ENCODE measurements around the gene AGBL1. TPM values are rescaled to one million over a fixed set of nuclear protein-coding genes. Genes with fewer than 3 reads are reported as not detected.

Gene AGBL1
- total RNA-seq, 1 experiment from 2014 or later: not detected

GRCh38 chr15:86863226-86863915, 783.7 kb downstream of the AGBL1 start:
- Histone ChIP-seq H3K4me3 (ENCODE audit: low read length) (no peak overlapping the region), H3K9me3 (ENCODE audit: low read length) (no peaks in the 10 kb centered on the region; the same call in none of the 2 replicates), H3K9me2 (replicated peaks; ENCODE audit: insufficient read depth, low read length) (0 out of 2 replicates have a peak, but pooled peaks cover 4% of the 10 kb centered on the region), H3K36me3 (ENCODE audit: insufficient read depth, low read length) (no peaks in the 10 kb centered on the region), H3K27ac (ENCODE audit: low read length) (no peak overlapping the region), H3K27me3 (ENCODE audit: low read length) (no peaks in the 10 kb centered on the region), H3K4me2 (ENCODE audit: low read depth, low read length, poor library complexity, severe bottlenecking) (no peak overlapping the region), H3K4me1 (ENCODE audit: low read length) (no peaks in the 10 kb centered on the region), H3K79me2 (ENCODE audit: low read length) (no peaks in the 10 kb centered on the region), H2AFZ (ENCODE audit: low read length) (no peak overlapping the region), H3K9ac (ENCODE audit: low read length) (no peak overlapping the region), H4K20me1 (ENCODE audit: insufficient read depth, low read depth, low read length) (no peaks in the 10 kb centered on the region)
- DNase-seq: no peak

GRCh38 chr15:86865920-86866319, 786.2 kb downstream of the AGBL1 start:
- Histone ChIP-seq H3K9ac (ENCODE audit: low read length) (no peak overlapping the region), H3K9me2 (replicated peaks; ENCODE audit: insufficient read depth, low read length) (no peaks in the 10 kb centered on the region), H4K20me1 (ENCODE audit: insufficient read depth, low read depth, low read length) (no peaks in the 10 kb centered on the region), H3K27me3 (ENCODE audit: low read length) (no peaks in the 10 kb centered on the region), H3K79me2 (ENCODE audit: low read length) (no peaks in the 10 kb centered on the region), H3K4me3 (ENCODE audit: low read length) (no peak overlapping the region), H3K4me2 (ENCODE audit: low read depth, low read length, poor library complexity, severe bottlenecking) (no peak overlapping the region), H3K36me3 (ENCODE audit: insufficient read depth, low read length) (no peaks in the 10 kb centered on the region), H3K4me1 (ENCODE audit: low read length) (no peaks in the 10 kb centered on the region), H2AFZ (ENCODE audit: low read length) (no peak overlapping the region), H3K9me3 (ENCODE audit: low read length) (no peaks in the 10 kb centered on the region; the same call in none of the 2 replicates), H3K27ac (ENCODE audit: low read length) (no peak overlapping the region)
- DNase-seq: no peak

- Histone ChIP-seq H3K27ac (ENCODE audit: low read length) (no peak overlapping the region), H4K20me1 (ENCODE audit: insufficient read depth, low read depth, low read length) (no peaks in the 10 kb centered on the region), H3K4me2 (ENCODE audit: low read depth, low read length, poor library complexity, severe bottlenecking) (no peak overlapping the region), H3K4me1 (ENCODE audit: low read length) (no peaks in the 10 kb centered on the region), H3K9me2 (replicated peaks; ENCODE audit: insufficient read depth, low read length) (no peaks in the 10 kb centered on the region), H2AFZ (ENCODE audit: low read length) (no peak overlapping the region), H3K79me2 (ENCODE audit: low read length) (no peaks in the 10 kb centered on the region), H3K36me3 (ENCODE audit: insufficient read depth, low read length) (no peaks in the 10 kb centered on the region), H3K9me3 (ENCODE audit: low read length) (no peaks in the 10 kb centered on the region; the same call in 1 of the 2 replicates), H3K27me3 (ENCODE audit: low read length) (no peaks in the 10 kb centered on the region), H3K4me3 (ENCODE audit: low read length) (no peak overlapping the region), H3K9ac (ENCODE audit: low read length) (no peak overlapping the region)
- no peak for DNase-seq
Measured at GRCh38 chr15:86870846-86871245, 791.2 kb downstream of the AGBL1 start.

GRCh38 chr15:86871964-86872363, 792.3 kb downstream of the AGBL1 start:
- no peak for DNase-seq
- no peaks in the 10 kb centered on the region for H3K4me1 ChIP-seq (ENCODE audit: low read length)
- no peaks in the 10 kb centered on the region for H3K79me2 ChIP-seq (ENCODE audit: low read length)
- H3K9ac ChIP-seq (ENCODE audit: low read length): no peak overlapping the region
- no peaks in the 10 kb centered on the region for H3K36me3 ChIP-seq (ENCODE audit: insufficient read depth, low read length)
- no peaks in the 10 kb centered on the region; the same call in 1 of the 2 replicates for H3K9me3 ChIP-seq (ENCODE audit: low read length)
- no peak overlapping the region for H3K4me2 ChIP-seq (ENCODE audit: low read depth, low read length, poor library complexity, severe bottlenecking)
- no peak overlapping the region for H2AFZ ChIP-seq (ENCODE audit: low read length)
- H3K27me3 ChIP-seq (ENCODE audit: low read length): no peaks in the 10 kb centered on the region
- H3K27ac ChIP-seq (ENCODE audit: low read length): no peak overlapping the region
- no peaks in the 10 kb centered on the region for H4K20me1 ChIP-seq (ENCODE audit: insufficient read depth, low read depth, low read length)
- no peak overlapping the region for H3K4me3 ChIP-seq (ENCODE audit: low read length)
- no peaks in the 10 kb centered on the region for H3K9me2 ChIP-seq (replicated peaks; ENCODE audit: insufficient read depth, low read length)

GRCh38 chr15:86872782-86873181, 793.1 kb downstream of the AGBL1 start:
- Histone ChIP-seq H3K4me3 (ENCODE audit: low read length) (no peak overlapping the region), H3K79me2 (ENCODE audit: low read length) (no peaks in the 10 kb centered on the region), H3K9ac (ENCODE audit: low read length) (no peak overlapping the region), H3K9me3 (ENCODE audit: low read length) (no peaks in the 10 kb centered on the region; the same call in 1 of the 2 replicates), H3K27ac (ENCODE audit: low read length) (no peak overlapping the region), H4K20me1 (ENCODE audit: insufficient read depth, low read depth, low read length) (no peaks in the 10 kb centered on the region), H3K4me2 (ENCODE audit: low read depth, low read length, poor library complexity, severe bottlenecking) (no peak overlapping the region), H2AFZ (ENCODE audit: low read length) (no peak overlapping the region), H3K36me3 (ENCODE audit: insufficient read depth, low read length) (no peaks in the 10 kb centered on the region), H3K9me2 (replicated peaks; ENCODE audit: insufficient read depth, low read length) (no peaks in the 10 kb centered on the region), H3K27me3 (ENCODE audit: low read length) (no peaks in the 10 kb centered on the region), H3K4me1 (ENCODE audit: low read length) (no peaks in the 10 kb centered on the region)
- DNase-seq: no peak

GRCh38 chr15:86875067-86875466, 795.4 kb downstream of the AGBL1 start:
- Histone ChIP-seq H2AFZ (ENCODE audit: low read length) (no peak overlapping the region), H3K9me3 (ENCODE audit: low read length) (no peaks in the 10 kb centered on the region; the same call in 1 of the 2 replicates), H4K20me1 (ENCODE audit: insufficient read depth, low read depth, low read length) (no peaks in the 10 kb centered on the region), H3K79me2 (ENCODE audit: low read length) (no peaks in the 10 kb centered on the region), H3K4me1 (ENCODE audit: low read length) (no peaks in the 10 kb centered on the region), H3K9ac (ENCODE audit: low read length) (no peak overlapping the region), H3K9me2 (replicated peaks; ENCODE audit: insufficient read depth, low read length) (no peaks in the 10 kb centered on the region), H3K36me3 (ENCODE audit: insufficient read depth, low read length) (no peaks in the 10 kb centered on the region), H3K4me2 (ENCODE audit: low read depth, low read length, poor library complexity, severe bottlenecking) (no peak overlapping the region), H3K27ac (ENCODE audit: low read length) (no peak overlapping the region), H3K27me3 (ENCODE audit: low read length) (no peaks in the 10 kb centered on the region), H3K4me3 (ENCODE audit: low read length) (no peak overlapping the region)
- DNase-seq: no peak

GRCh38 chr15:86876387-86876944, 796.8 kb downstream of the AGBL1 start:
- H3K4me2 ChIP-seq (ENCODE audit: low read depth, low read length, poor library complexity, severe bottlenecking): no peak overlapping the region
- no peaks in the 10 kb centered on the region; the same call in 1 of the 2 replicates for H3K9me3 ChIP-seq (ENCODE audit: low read length)
- H3K9ac ChIP-seq (ENCODE audit: low read length): no peak overlapping the region
- H3K4me1 ChIP-seq (ENCODE audit: low read length): no peaks in the 10 kb centered on the region
- no peak overlapping the region for H3K27ac ChIP-seq (ENCODE audit: low read length)
- no peak overlapping the region for H3K4me3 ChIP-seq (ENCODE audit: low read length)
- H2AFZ ChIP-seq (ENCODE audit: low read length): no peak overlapping the region
- DNase-seq: no peak
- no peaks in the 10 kb centered on the region for H3K79me2 ChIP-seq (ENCODE audit: low read length)
- H3K36me3 ChIP-seq (ENCODE audit: insufficient read depth, low read length): no peaks in the 10 kb centered on the region
- H4K20me1 ChIP-seq (ENCODE audit: insufficient read depth, low read depth, low read length): no peaks in the 10 kb centered on the region
- no peaks in the 10 kb centered on the region for H3K9me2 ChIP-seq (replicated peaks; ENCODE audit: insufficient read depth, low read length)
- no peaks in the 10 kb centered on the region for H3K27me3 ChIP-seq (ENCODE audit: low read length)

GRCh38 chr15:86877171-86877631, 797.5 kb downstream of the AGBL1 start:
- Histone ChIP-seq H4K20me1 (ENCODE audit: insufficient read depth, low read depth, low read length) (no peaks in the 10 kb centered on the region), H3K4me3 (ENCODE audit: low read length) (no peak overlapping the region), H3K9ac (ENCODE audit: low read length) (no peak overlapping the region), H3K4me1 (ENCODE audit: low read length) (no peaks in the 10 kb centered on the region), H3K36me3 (ENCODE audit: insufficient read depth, low read length) (no peaks in the 10 kb centered on the region), H2AFZ (ENCODE audit: low read length) (no peak overlapping the region), H3K79me2 (ENCODE audit: low read length) (no peaks in the 10 kb centered on the region), H3K9me3 (ENCODE audit: low read length) (no peaks in the 10 kb centered on the region; the same call in 1 of the 2 replicates), H3K4me2 (ENCODE audit: low read depth, low read length, poor library complexity, severe bottlenecking) (no peak overlapping the region), H3K9me2 (replicated peaks; ENCODE audit: insufficient read depth, low read length) (no peaks in the 10 kb centered on the region), H3K27ac (ENCODE audit: low read length) (no peak overlapping the region), H3K27me3 (ENCODE audit: low read length) (no peaks in the 10 kb centered on the region)
- DNase-seq: no peak
